HepG2 (cell line): ENCODE data around the gene NFX1. TPM values are rescaled to one million over a fixed set of nuclear protein-coding genes. Genes with fewer than 3 reads are reported as not detected.

Experiments used
- ATF1 ChIP-seq: IDR thresholded peaks from 2 replicates; pipeline ENCODE4 v1.6.1; 2016; ENCODE audit warnings: mild to moderate bottlenecking, control low read depth
- CERS6 ChIP-seq: sonication (generic); formaldehyde crosslinking; IDR thresholded peaks from 2 replicates; pipeline ENCODE4 v1.5.0; 2020; ENCODE audit warnings: missing genetic modification reagents
- DNMT3B ChIP-seq: conservative IDR thresholded peaks from 2 replicates; pipeline ENCODE4 v1.6.1; 2016; ENCODE audit warnings: missing biosample characterization, control low read depth
- ELF4 ChIP-seq: sonication (generic); formaldehyde crosslinking; IDR thresholded peaks from 2 replicates; pipeline ENCODE4 v1.5.0; 2020; ENCODE audit warnings: missing genetic modification reagents, mild to moderate bottlenecking, moderate library complexity, borderline replicate concordance
- GPBP1L1 ChIP-seq: sonication (generic); formaldehyde crosslinking; IDR thresholded peaks from 2 replicates; pipeline ENCODE4 v1.5.0; 2020; ENCODE audit warnings: mild to moderate bottlenecking, missing genetic modification reagents
- GRHL1 ChIP-seq: sonication (generic); formaldehyde crosslinking; conservative IDR thresholded peaks from 2 replicates; pipeline ENCODE4 v1.8.0; 2022; ENCODE audit warnings: missing genetic modification reagents
- HOXA3 ChIP-seq: sonication (generic); formaldehyde crosslinking; IDR thresholded peaks from 2 replicates; pipeline ENCODE4 v1.5.0; 2020; ENCODE audit warnings: missing genetic modification reagents
- JUN ChIP-seq: sonication (generic); formaldehyde crosslinking; IDR thresholded peaks from 2 replicates; pipeline ENCODE4 v1.4.0; 2020; ENCODE audit warnings: mild to moderate bottlenecking, missing genetic modification reagents
- RARA ChIP-seq: IDR thresholded peaks from 2 replicates; pipeline ENCODE4 v1.6.1; 2016; ENCODE audit warnings: missing genetic modification reagents, missing compliant biosample characterization
- RBFOX2 ChIP-seq: fragments of 200-400 bp; formaldehyde crosslinking; IDR thresholded peaks from 2 replicates; pipeline ENCODE4 v1.6.1; 2017; ENCODE audit warnings: low read depth, mild to moderate bottlenecking, low read length
- RBM22 ChIP-seq: fragments of 200-400 bp; formaldehyde crosslinking; optimal IDR thresholded peaks from 2 replicates; pipeline ENCODE3; 2017; ENCODE audit warnings: mild to moderate bottlenecking, low read length, moderate library complexity
- RNF2 ChIP-seq: fragments of 450-650 bp; conservative IDR thresholded peaks from 2 replicates; pipeline ENCODE4 v1.6.1; 2016; ENCODE audit warnings: low read depth
- SALL1 ChIP-seq: sonication (generic); formaldehyde crosslinking; IDR thresholded peaks from 2 replicates; pipeline ENCODE4 v1.8.0; 2022; ENCODE audit warnings: mild to moderate bottlenecking, missing genetic modification reagents
- SYNCRIP ChIP-seq: fragments of 200-400 bp; formaldehyde crosslinking; IDR thresholded peaks from 2 replicates; pipeline ENCODE4 v1.6.1; 2018; ENCODE audit warnings: mild to moderate bottlenecking, low read depth, low read length; ENCODE audit not compliant: insufficient read depth
- ZBTB44 ChIP-seq: sonication (generic); formaldehyde crosslinking; IDR thresholded peaks from 2 replicates; pipeline ENCODE4 v1.4.0; 2020; ENCODE audit warnings: missing genetic modification reagents
- ZNF256 ChIP-seq: sonication (generic); formaldehyde crosslinking; conservative IDR thresholded peaks from 2 replicates; pipeline ENCODE4 v1.4.0; 2020; ENCODE audit warnings: missing genetic modification reagents
- ZNF329 ChIP-seq: sonication (generic); formaldehyde crosslinking; IDR thresholded peaks from 2 replicates; pipeline ENCODE4 v1.9.0; 2021; ENCODE audit warnings: low read depth, mild to moderate bottlenecking, missing genetic modification reagents
- ZNF383 ChIP-seq: sonication (generic); formaldehyde crosslinking; IDR thresholded peaks from 2 replicates; pipeline ENCODE4 v1.4.0; 2020; ENCODE audit warnings: missing genetic modification reagents, mild to moderate bottlenecking, borderline replicate concordance
- ZNF607 ChIP-seq: sonication (generic); formaldehyde crosslinking; IDR thresholded peaks from 2 replicates; pipeline ENCODE4 v1.5.1; 2020; ENCODE audit warnings: missing genetic modification reagents, mild to moderate bottlenecking, borderline replicate concordance
- ZNF674 ChIP-seq: sonication (generic); formaldehyde crosslinking; IDR thresholded peaks from 2 replicates; pipeline ENCODE4 v1.5.0; 2020; ENCODE audit warnings: low read depth, mild to moderate bottlenecking, missing genetic modification reagents
- ZNF746 ChIP-seq: sonication (generic); formaldehyde crosslinking; IDR thresholded peaks from 2 replicates; pipeline ENCODE4 v1.8.0; 2022; ENCODE audit warnings: mild to moderate bottlenecking, missing genetic modification reagents
- ZNF770 ChIP-seq: sonication (generic); formaldehyde crosslinking; IDR thresholded peaks from 2 replicates; pipeline ENCODE4 v1.5.0; 2020; ENCODE audit warnings: mild to moderate bottlenecking, missing genetic modification reagents
- ZNF780A ChIP-seq: sonication (generic); formaldehyde crosslinking; IDR thresholded peaks from 2 replicates; pipeline ENCODE4 v1.8.0; 2022; ENCODE audit warnings: mild to moderate bottlenecking, missing genetic modification reagents, moderate library complexity
- ZNF83 ChIP-seq: sonication (generic); formaldehyde crosslinking; IDR thresholded peaks from 2 replicates; pipeline ENCODE4 v1.4.0; 2020; ENCODE audit warnings: missing genetic modification reagents, mild to moderate bottlenecking, borderline replicate concordance
- polyA plus RNA-seq, 8 experiments: library from polyadenylated mRNA; depleted of rRNA in 3 of 8; stranded (reverse) in 7 of 8; unstranded in 1 of 8; fragments of >200 nt; fragmentation: Illumina TruSeq in 4 of 8; extraction: Trizol in 4 of 8; gene quantifications; 2 replicates each; pipeline versions ENCODE4 v1.2.1 to v1.2.3, GENCODE V29; 2011 to 2016; ENCODE audit warnings: low read depth in 4 of 8, missing spikeins in 1 of 8, mixed read lengths in 1 of 8; ENCODE audit not compliant: insufficient read depth in 1 of 8
- total RNA-seq, 5 experiments: library from RNA; depleted of rRNA; stranded (reverse); fragments of >200 nt; fragmentation: Illumina TruSeq; extraction: Trizol; gene quantifications; 2 replicates each; pipeline ENCODE4 v1.2.3, GENCODE V29; 2016; ENCODE audit warnings: low read depth in 1 of 5

Gene NFX1
- total and polyA plus RNA-seq, 2 of the 13 experiments (the other 11 are each of a cell fraction or from before 2014, with no cell fraction given): 23.9 to 27.5 TPM

- TF ChIP-seq RBFOX2: no peak
- no peak for TF ChIP-seq GPBP1L1 (CRISPR knock-in tag)
- TF ChIP-seq SALL1: peak; percentile 99
- peak; percentile 84; the same call in 1 of the 2 replicates for TF ChIP-seq ZNF607 (CRISPR knock-in tag)
- peak; percentile 95 for TF ChIP-seq RNF2
- no peak for TF ChIP-seq RBM22
- no peak for TF ChIP-seq ZNF383 (CRISPR knock-in tag)
- peak; percentile 91 for TF ChIP-seq ZNF329 (CRISPR knock-in tag)
- peak; percentile 97 for TF ChIP-seq RARA (CRISPR knock-in tag)
- no peak for TF ChIP-seq ZNF83 (CRISPR knock-in tag)
- TF ChIP-seq ZBTB44: no peak
- TF ChIP-seq ZNF674 (CRISPR knock-in tag): no peak
- peak; percentile 92 for TF ChIP-seq ZNF780A
- TF ChIP-seq DNMT3B (CRISPR knock-in tag): peak; percentile 97
- TF ChIP-seq ZNF256 (CRISPR knock-in tag): 0 out of 2 replicates have a peak, but pooled peaks have one; percentile 42
- peak; percentile 90 for TF ChIP-seq ZNF746 (CRISPR knock-in tag)
- no peak for TF ChIP-seq GRHL1 (CRISPR knock-in tag)
- TF ChIP-seq ATF1: peak; percentile 76
- peak; percentile 87 for TF ChIP-seq ZNF770 (CRISPR knock-in tag)
- no peak for TF ChIP-seq SYNCRIP
- peak; percentile 72; the same call in 1 of the 2 replicates for TF ChIP-seq ELF4 (CRISPR knock-in tag)
- peak; percentile 95 for TF ChIP-seq HOXA3 (CRISPR knock-in tag)
- TF ChIP-seq CERS6: no peak
- peak; percentile 86 for TF ChIP-seq JUN
Observed at GRCh38 chr9:33415501-33416038, 125.3 kb downstream of the NFX1 start (continued).
